Cerebellar nuclear complex (tissue), 1 donor: ENCODE results near the gene PRKCZ.
A peak's percentile ranks its signal among the peaks of the same experiment; 100 is the strongest.

Source experiments
- DNase-seq, 2 experiments: peaks; one replicate each; lab custom pipeline; 2025; lab: John Stamatoyannopoulos, UW

PRKCZ gene

GRCh38 chr1:2210084-2210653 lies 160.0 kb downstream of the PRKCZ start:
- DNase-seq, result no peak

GRCh38 chr1:2210786-2211185 lies 160.6 kb downstream of the PRKCZ start:
- no peak for DNase-seq

- DNase-seq, result no peak
Observed at GRCh38 chr1:2212274-2212531, 162.0 kb downstream of the PRKCZ start.

GRCh38 chr1:2212532-2213491 lies 162.6 kb downstream of the PRKCZ start:
- peak; percentile 91 to 94 for DNase-seq

GRCh38 chr1:2213576-2214505 lies 163.6 kb downstream of the PRKCZ start:
- peak; percentile 43 to 82 for DNase-seq

GRCh38 chr1:2214541-2215241 lies 164.5 kb downstream of the PRKCZ start:
- DNase-seq, result no peak

GRCh38 chr1:2215329-2215728 lies 165.1 kb downstream of the PRKCZ start:
- DNase-seq, result no peak

- no peak for DNase-seq
Observed at GRCh38 chr1:2215909-2216766, 165.9 kb downstream of the PRKCZ start.

- DNase-seq, result no peak
Observed at GRCh38 chr1:2216767-2217058, 166.5 kb downstream of the PRKCZ start.

GRCh38 chr1:2221271-2221670 lies 171.1 kb downstream of the PRKCZ start:
- no peak for DNase-seq

GRCh38 chr1:2224170-2224584 lies 174.0 kb downstream of the PRKCZ start:
- DNase-seq, result no peak

- no peak for DNase-seq
Observed at GRCh38 chr1:2224631-2225428, 174.6 kb downstream of the PRKCZ start.

- DNase-seq, result no peak
Observed at GRCh38 chr1:2226525-2227345, 176.5 kb downstream of the PRKCZ start.

- DNase-seq, result peak; percentile 57 to 76
Observed at GRCh38 chr1:2227346-2228156, 177.3 kb downstream of the PRKCZ start.

GRCh38 chr1:2228157-2228594 lies 178.0 kb downstream of the PRKCZ start, which contains the start of gene SKI:
SKI (plus strand) TSS chr1:2228319; CDS start chr1:2228767, 448 bp downstream.
- DNase-seq, result no peak

GRCh38 chr1:2228694-2229036 lies 178.5 kb downstream of the PRKCZ start:
- no peak for DNase-seq

- no peak for DNase-seq
Observed at GRCh38 chr1:2229037-2229864, 179.0 kb downstream of the PRKCZ start.
